Activated CD8-positive, alpha-beta memory T cell treated with anti-CD3 and anti-CD28 coated beads, Interleukin-2, amount 50 U/mL, for 1 hour (primary cell): ENCODE data around the gene CIDEA.

Source experiments
- DNase-seq: peaks from one replicate; pipeline ENCODE4 v3.0.0-alpha.2; 2020; ENCODE audit errors: extremely low read depth

The CIDEA gene

GRCh38 chr18:12318857-12319256, 64.7 kb downstream of the CIDEA start:
- DNase-seq, result no peak

DNA sequence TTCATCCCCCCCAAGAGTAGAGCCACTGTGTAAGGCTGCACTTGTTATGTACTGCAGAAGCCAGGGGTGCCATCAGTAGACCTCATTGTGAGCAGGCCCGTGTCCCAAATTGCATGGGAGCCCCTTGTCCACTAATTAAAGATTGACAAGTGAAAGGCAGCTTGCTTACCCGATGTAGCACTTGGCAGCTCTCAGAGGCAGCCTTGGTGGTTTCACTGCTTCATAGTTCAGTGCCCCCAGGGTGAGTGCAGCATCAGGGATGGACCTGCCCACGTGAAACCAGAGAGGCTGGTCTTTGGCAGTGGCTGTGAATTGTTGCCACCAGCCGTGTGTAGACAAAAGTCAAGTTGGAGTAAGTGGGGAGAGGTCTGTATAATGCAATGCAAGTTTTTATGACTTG, 67.2 kb downstream of the CIDEA start:
- DNase-seq, result no peak

DNA sequence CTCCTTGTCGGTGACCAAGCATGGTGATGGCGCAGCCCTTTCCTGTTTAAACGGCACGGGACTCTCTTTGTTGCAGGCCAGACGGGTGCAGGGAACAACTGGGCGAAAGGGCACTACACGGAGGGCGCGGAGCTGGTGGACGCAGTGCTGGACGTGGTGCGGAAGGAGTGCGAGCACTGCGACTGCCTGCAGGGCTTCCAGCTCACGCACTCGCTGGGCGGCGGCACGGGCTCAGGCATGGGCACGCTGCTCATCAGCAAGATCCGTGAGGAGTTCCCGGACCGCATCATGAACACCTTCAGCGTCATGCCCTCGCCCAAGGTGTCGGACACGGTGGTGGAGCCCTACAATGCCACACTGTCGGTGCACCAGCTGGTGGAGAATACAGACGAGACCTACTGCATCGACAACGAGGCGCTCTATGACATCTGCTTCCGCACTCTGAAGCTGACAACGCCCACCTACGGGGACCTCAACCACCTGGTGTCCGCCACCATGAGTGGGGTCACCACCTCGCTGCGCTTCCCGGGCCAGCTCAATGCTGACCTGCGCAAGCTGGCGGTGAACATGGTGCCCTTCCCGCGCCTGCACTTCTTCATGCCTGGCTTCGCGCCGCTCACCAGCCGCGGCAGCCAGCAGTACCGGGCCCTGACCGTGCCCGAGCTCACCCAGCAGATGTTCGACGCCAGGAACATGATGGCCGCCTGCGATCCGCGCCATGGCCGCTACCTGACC, 71.0 kb downstream of the CIDEA start:
- no peak for DNase-seq

GRCh38 chr18:12325726-12326245, 71.6 kb downstream of the CIDEA start:
- no peak for DNase-seq

GRCh38 chr18:12326711-12327460, 72.7 kb downstream of the CIDEA start:
- DNase-seq, result no peak
